ENCODE results near the gene LTA. TPM values are rescaled to one million over a fixed set of nuclear protein-coding genes. Genes with fewer than 3 reads are reported as not detected.
A peak's percentile ranks its signal among the peaks of the same experiment; 100 is the strongest.

The LTA gene
- total and polyA plus RNA-seq, 4 donors: 0.05 TPM; not detected in 3

GRCh38 chr6:31546339-31546957, 25.6 kb upstream of the LTA start, which contains the start of gene ATP6V1G2:
ATP6V1G2 (minus strand) TSS chr6:31546608; CDS start chr6:31546559, 49 bp downstream.
- 10% methylated on average over 11 of the region's 11 CpGs for WGBS
- H3K9ac ChIP-seq (ENCODE audit: low read depth in 1 of 2, low read length in 2 of 2): peak within 1 kb of the TSS; percentile 51 to 97
- no peaks in the 10 kb centered on the region for H3K27me3 ChIP-seq (ENCODE audit: control insufficient read depth in 4 of 4, insufficient read depth in 4 of 4, low read length in 3 of 4)
- peak; percentile 99 to 100 for TF ChIP-seq RAD21 (IDR thresholded peaks at IDR 0.05)
- TF ChIP-seq TAF1 (conservative IDR thresholded peaks at IDR 0.05): no peak
- peak in 1 of 2 donors; percentile 48 for TF ChIP-seq RXRA (IDR thresholded peaks at IDR 0.05)
- TF ChIP-seq HNF4A (conservative IDR thresholded peaks at IDR 0.05): peak in 1 of 2 donors; percentile 14
- no peak for TF ChIP-seq YY1 (IDR thresholded peaks at IDR 0.05)
- TF ChIP-seq NR2F2 (IDR thresholded peaks at IDR 0.05): peak; percentile 16
- TF ChIP-seq CTCF (IDR thresholded peaks at IDR 0.05; ENCODE audit: low read depth, low read length, missing input control): peak; percentile 98
- H3K36me3 ChIP-seq (ENCODE audit: control insufficient read depth in 4 of 4, insufficient read depth in 3 of 4, low read depth in 1 of 4, low read length in 3 of 4): peaks cover 0 to 13% (median 10%) of the 10 kb centered on the region in 4 donors
- peaks cover 5 to 25% (median 17%) of the 10 kb centered on the region in 4 donors for H3K4me1 ChIP-seq (ENCODE audit: control insufficient read depth in 4 of 4, insufficient read depth in 4 of 4, low read length in 3 of 4)
- peak within 1 kb of the TSS; percentile 15 to 78 (median 56) for H3K4me3 ChIP-seq (ENCODE audit: low read depth in 1 of 3, low read length in 3 of 3)
- peak; percentile 88 for DNase-seq (ENCODE audit: low spot score)
- H3K9me3 ChIP-seq (ENCODE audit: control insufficient read depth in 4 of 4, low read length in 3 of 4): no peaks in the 10 kb centered on the region
- peak within 1 kb of the TSS; percentile 52 to 84 for H3K27ac ChIP-seq (ENCODE audit: low read depth in 1 of 2, low read length in 2 of 2)

GRCh38 chr6:31546958-31547726, 24.9 kb upstream of the LTA start, which contains the start of gene NFKBIL1:
NFKBIL1 (plus strand) TSS chr6:31547608; CDS start chr6:31547695, 87 bp downstream.
- H3K36me3 ChIP-seq (ENCODE audit: control insufficient read depth in 4 of 4, insufficient read depth in 3 of 4, low read depth in 1 of 4, low read length in 3 of 4): peaks cover 0 to 13% (median 10%) of the 10 kb centered on the region in 4 donors
- H3K27me3 ChIP-seq (ENCODE audit: control insufficient read depth in 4 of 4, insufficient read depth in 4 of 4, low read length in 3 of 4): no peaks in the 10 kb centered on the region
- peak within 1 kb of the TSS; percentile 15 to 78 (median 56) for H3K4me3 ChIP-seq (ENCODE audit: low read depth in 1 of 3, low read length in 3 of 3)
- peak within 1 kb of the TSS; percentile 52 to 84 for H3K27ac ChIP-seq (ENCODE audit: low read depth in 1 of 2, low read length in 2 of 2)
- DNase-seq (ENCODE audit: low spot score): peak; percentile 90
- WGBS: under 1% methylated on average over 25 of the region's 25 CpGs
- peaks cover 5 to 25% (median 17%) of the 10 kb centered on the region in 4 donors for H3K4me1 ChIP-seq (ENCODE audit: control insufficient read depth in 4 of 4, insufficient read depth in 4 of 4, low read length in 3 of 4)
- TF ChIP-seq GABPA (IDR thresholded peaks at IDR 0.05 in 1 of 2, conservative IDR thresholded peaks at IDR 0.05 in 1 of 2) (peak; percentile 95 to 98), HNF4A (conservative IDR thresholded peaks at IDR 0.05) (peak; percentile 25 to 47), TAF1 (conservative IDR thresholded peaks at IDR 0.05) (no peak), YY1 (IDR thresholded peaks at IDR 0.05) (peak; percentile 96), FOXA2 (IDR thresholded peaks at IDR 0.05) (no peak), EGR1 (IDR thresholded peaks at IDR 0.05; ENCODE audit: low read depth in 2 of 2) (peak in 1 of 2 donors; percentile 75), ATF3 (IDR thresholded peaks at IDR 0.05) (no peak), SP1 (IDR thresholded peaks at IDR 0.05) (peak; percentile 56), ZBTB33 (IDR thresholded peaks at IDR 0.05) (no peak), RXRA (IDR thresholded peaks at IDR 0.05) (peak; percentile 52 to 67), JUND (IDR thresholded peaks at IDR 0.05) (peak in 1 of 2 donors; percentile 48), CTCF (IDR thresholded peaks at IDR 0.05; ENCODE audit: low read depth, low read length, missing input control) (peak; percentile 11), RAD21 (IDR thresholded peaks at IDR 0.05) (peak in 1 of 2 donors; percentile 42), MAX (IDR thresholded peaks at IDR 0.05) (peak; percentile 67), HNF4G (IDR thresholded peaks at IDR 0.05) (no peak), NR2F2 (IDR thresholded peaks at IDR 0.05) (no peak), REST (IDR thresholded peaks at IDR 0.05) (peak; percentile 63), FOXA1 (IDR thresholded peaks at IDR 0.05) (no peak)
- peak within 1 kb of the TSS; percentile 51 to 97 for H3K9ac ChIP-seq (ENCODE audit: low read depth in 1 of 2, low read length in 2 of 2)
- H3K9me3 ChIP-seq (ENCODE audit: control insufficient read depth in 4 of 4, low read length in 3 of 4): no peaks in the 10 kb centered on the region

Measured in liver (tissue), 9 donors.